GM10248 (cell line): ENCODE results near the gene KNDC1.

Experiments used
- CTCF ChIA-PET: fragments of 300-600 bp; sonication (Branson Sonifier 250); formaldehyde crosslinking; extraction: SDS; loops from one replicate; lab custom pipeline; 2021; ENCODE audit warnings: antibody characterized with exemption; lab: Yijun Ruan, JAX
- POLR2A ChIA-PET: fragments of 350-650 bp; sonication (Branson Sonifier 250); formaldehyde crosslinking; extraction: SDS; loops from one replicate; lab custom pipeline; 2020; ENCODE audit warnings: antibody characterized with exemption; lab: Yijun Ruan, JAX
- DNase-seq: peaks from one replicate; pipeline ENCODE4 v3.0.0; 2012; ENCODE audit errors: extremely low spot score
- TF ChIP-seq, protein P1 (sequence below): IDR thresholded peaks from 2 replicates; pipeline ENCODE4 v1.5.1; 2012; ENCODE audit warnings: mild to moderate bottlenecking, low read depth; ENCODE audit errors: extremely low read depth, missing control alignments, control extremely low read depth

KNDC1 gene

DNA sequence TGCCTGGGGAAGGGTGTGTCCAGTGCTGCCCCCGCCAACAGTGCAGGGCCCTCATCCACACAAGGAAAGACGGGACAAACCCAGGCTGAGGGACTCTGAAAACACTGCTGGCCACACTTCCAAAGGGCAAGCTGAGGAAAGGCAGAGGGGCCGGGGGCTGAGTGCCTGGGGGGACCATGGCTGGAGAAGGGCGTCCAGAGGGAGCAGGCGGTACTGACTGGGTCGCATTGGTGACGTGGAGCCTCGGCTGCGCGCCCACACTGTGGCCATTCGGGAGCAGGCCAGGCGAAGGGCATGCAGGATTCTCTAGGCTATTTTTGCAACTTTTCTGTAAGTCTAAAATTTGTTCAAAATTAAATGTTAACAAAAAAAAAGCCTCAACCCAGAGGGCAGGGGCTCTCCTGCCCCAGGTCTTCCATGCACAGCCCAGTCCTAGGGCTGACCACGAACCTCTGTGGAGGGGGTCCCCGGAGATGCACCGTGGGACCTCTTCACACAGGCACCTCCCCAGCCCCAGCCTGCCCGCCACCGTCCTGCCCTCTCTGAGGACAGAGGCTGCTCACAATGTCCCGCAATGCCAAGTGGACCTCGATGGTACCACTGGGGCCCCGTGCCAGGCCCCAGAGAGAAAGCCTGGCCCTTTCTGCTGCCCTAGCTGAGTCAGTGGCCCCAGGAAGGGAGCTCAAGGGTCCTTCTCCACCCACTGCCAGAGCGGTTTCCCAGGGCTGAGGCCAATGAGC lies 106.2 kb downstream of the KNDC1 start:
- TF ChIP-seq, protein P1, sequence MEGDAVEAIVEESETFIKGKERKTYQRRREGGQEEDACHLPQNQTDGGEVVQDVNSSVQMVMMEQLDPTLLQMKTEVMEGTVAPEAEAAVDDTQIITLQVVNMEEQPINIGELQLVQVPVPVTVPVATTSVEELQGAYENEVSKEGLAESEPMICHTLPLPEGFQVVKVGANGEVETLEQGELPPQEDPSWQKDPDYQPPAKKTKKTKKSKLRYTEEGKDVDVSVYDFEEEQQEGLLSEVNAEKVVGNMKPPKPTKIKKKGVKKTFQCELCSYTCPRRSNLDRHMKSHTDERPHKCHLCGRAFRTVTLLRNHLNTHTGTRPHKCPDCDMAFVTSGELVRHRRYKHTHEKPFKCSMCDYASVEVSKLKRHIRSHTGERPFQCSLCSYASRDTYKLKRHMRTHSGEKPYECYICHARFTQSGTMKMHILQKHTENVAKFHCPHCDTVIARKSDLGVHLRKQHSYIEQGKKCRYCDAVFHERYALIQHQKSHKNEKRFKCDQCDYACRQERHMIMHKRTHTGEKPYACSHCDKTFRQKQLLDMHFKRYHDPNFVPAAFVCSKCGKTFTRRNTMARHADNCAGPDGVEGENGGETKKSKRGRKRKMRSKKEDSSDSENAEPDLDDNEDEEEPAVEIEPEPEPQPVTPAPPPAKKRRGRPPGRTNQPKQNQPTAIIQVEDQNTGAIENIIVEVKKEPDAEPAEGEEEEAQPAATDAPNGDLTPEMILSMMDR, result no peak
- POLR2A ChIA-PET, result no interaction called here
- DNase-seq, result no peak
- CTCF ChIA-PET, result interaction anchor here (1.7 to 4.1 kb wide), 2 partner anchors 9 kb away, joined by 10 to 21 read pairs; no protein-coding TSS in a partner anchor

DNA sequence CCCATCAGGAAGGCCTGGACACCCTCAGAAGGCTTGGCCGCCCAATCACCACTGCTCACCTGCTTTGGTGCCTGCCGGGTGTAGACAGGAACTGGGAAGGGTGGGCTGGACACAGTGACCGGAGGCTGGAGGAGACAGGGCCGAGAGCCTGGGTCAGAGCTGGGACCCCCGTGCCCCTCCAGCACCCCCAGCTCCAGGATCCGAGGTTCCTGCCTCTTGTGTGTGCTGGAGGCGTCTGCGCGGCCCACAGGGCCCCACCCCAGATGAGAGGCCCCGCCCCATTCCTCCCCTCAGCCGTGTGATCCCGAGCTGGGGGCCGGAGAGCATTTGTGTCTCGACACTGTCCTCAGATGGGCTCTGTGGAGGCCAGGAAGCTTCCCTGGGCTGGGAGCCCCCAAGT lies 107.3 kb downstream of the KNDC1 start:
- no peak for DNase-seq
- TF ChIP-seq, protein P1, result no peak
- CTCF ChIA-PET, result interaction anchor here (1.0 to 1.7 kb wide), 4 partner anchors 8 to 40 kb away, joined by 3 to 10 read pairs (median 4); no protein-coding TSS in a partner anchor
- POLR2A ChIA-PET, result no interaction called here

DNA sequence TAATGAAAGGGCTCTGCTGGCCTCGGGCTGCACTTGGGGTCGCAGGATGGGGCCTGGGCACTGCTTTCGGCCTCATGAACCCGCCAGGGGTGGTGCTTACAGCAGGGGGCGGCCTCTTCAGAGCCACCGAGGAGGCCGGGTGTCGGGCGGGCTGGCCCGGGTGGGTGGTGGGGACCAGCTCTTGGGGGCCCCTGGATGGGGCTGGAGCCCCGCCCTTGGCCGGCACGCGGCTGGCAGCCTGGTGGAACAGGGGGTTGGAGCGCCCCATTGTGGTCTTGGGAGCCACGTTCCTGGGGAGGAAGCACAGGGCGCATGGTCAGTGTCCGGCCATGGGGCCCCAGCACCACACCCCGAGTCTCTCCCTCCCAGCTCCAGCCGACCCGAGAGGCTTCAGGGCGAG lies 107.8 kb downstream of the KNDC1 start:
- TF ChIP-seq, protein P1, result no peak
- ChIA-PET CTCF (interaction anchor here (1.0 to 1.5 kb wide), 3 partner anchors 10 to 40 kb away, joined by 3 to 5 read pairs (median 4); no protein-coding TSS in a partner anchor), POLR2A (no interaction called here)
- no peak for DNase-seq

DNA sequence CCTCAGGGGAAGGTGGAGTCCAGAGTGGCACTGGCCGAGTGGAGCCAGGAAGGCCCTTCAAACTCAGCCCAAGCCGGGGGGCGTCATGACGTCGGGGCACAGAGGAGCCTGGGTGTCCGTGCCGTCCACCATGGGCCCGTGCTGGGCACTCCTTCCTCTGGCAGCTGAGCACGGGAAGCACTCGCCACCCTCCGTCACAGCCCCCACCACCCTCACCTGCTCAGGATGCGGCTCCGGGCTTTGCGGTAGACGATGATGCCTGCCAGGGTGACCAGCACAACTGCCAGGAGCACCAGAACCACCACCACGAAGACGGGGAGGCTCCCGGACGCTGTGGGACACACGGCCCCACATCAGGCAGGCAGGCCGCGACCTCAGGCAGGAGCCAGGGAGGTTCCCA lies 108.5 kb downstream of the KNDC1 start:
- ChIA-PET CTCF (interaction anchor here (1.3 to 1.5 kb wide), 2 partner anchors 36 to 39 kb away, joined by 3 to 5 read pairs; no protein-coding TSS in a partner anchor), POLR2A (no interaction called here)
- TF ChIP-seq, protein P1, result no peak
- DNase-seq, result no peak

- TF ChIP-seq, protein P1, result no peak
- POLR2A ChIA-PET, result no interaction called here
- CTCF ChIA-PET, result no interaction called here
- DNase-seq, result no peak
Observed at GRCh38 chr10:133269367-133269766, 109.3 kb downstream of the KNDC1 start.

- TF ChIP-seq, protein P1, result no peak
- DNase-seq, result no peak
- ChIA-PET POLR2A (no interaction called here), CTCF (no interaction called here)
Observed at GRCh38 chr10:133270204-133270603, 110.2 kb downstream of the KNDC1 start.
